AML-193 (cell line): ENCODE data around the gene SAFB.

ENCODE experiments used
- DNase-seq, 2 experiments: peaks; one replicate each; lab custom pipeline; 2025; lab: John Stamatoyannopoulos, UW

Gene SAFB

GRCh38 chr19:5666921-5667610 lies 44.2 kb downstream of the SAFB start:
- DNase-seq = no peak

GRCh38 chr19:5667751-5668271 lies 44.9 kb downstream of the SAFB start:
- DNase-seq = no peak

- DNase-seq = no peak
These were observed 46.3 kb downstream of the SAFB start for GRCh38 chr19:5669212-5669611.

GRCh38 chr19:5671600-5671999 lies 48.7 kb downstream of the SAFB start:
- DNase-seq = no peak

GRCh38 chr19:5672708-5673459 lies 50.0 kb downstream of the SAFB start:
- DNase-seq = no peak

- no peak for DNase-seq
These were observed 50.9 kb downstream of the SAFB start for GRCh38 chr19:5673752-5674151.

GRCh38 chr19:5674714-5675113 lies 51.8 kb downstream of the SAFB start:
- no peak for DNase-seq

GRCh38 chr19:5676105-5676771 lies 53.4 kb downstream of the SAFB start:
- no peak for DNase-seq

- DNase-seq = no peak
These were observed 53.9 kb downstream of the SAFB start for GRCh38 chr19:5676772-5677105.

- no peak for DNase-seq
These were observed 54.3 kb downstream of the SAFB start for GRCh38 chr19:5677136-5677535.

GRCh38 chr19:5677580-5677979 lies 54.7 kb downstream of the SAFB start:
- no peak for DNase-seq

- no peak for DNase-seq
These were observed 55.3 kb downstream of the SAFB start for GRCh38 chr19:5678071-5678718.

GRCh38 chr19:5679289-5680083 lies 56.6 kb downstream of the SAFB start:
- DNase-seq = no peak

GRCh38 chr19:5680084-5680436 lies 57.2 kb downstream of the SAFB start:
- DNase-seq = no peak

GRCh38 chr19:5680437-5681368 lies 57.8 kb downstream of the SAFB start, which contains the start of the genes HSD11B1L and MICOS13:
TSS of gene HSD11B1L (plus strand) at chr19:5681027. CDS start at chr19:5684833, 3,806 bp downstream.
TSS of gene MICOS13 (minus strand) at chr19:5680516. CDS start at chr19:5680486, 30 bp downstream.
- peak; percentile 98 for DNase-seq

GRCh38 chr19:5681391-5682106 lies 58.7 kb downstream of the SAFB start:
- DNase-seq = no peak

GRCh38 chr19:5682107-5682482 lies 59.2 kb downstream of the SAFB start:
- no peak for DNase-seq

GRCh38 chr19:5683177-5683886 lies 60.4 kb downstream of the SAFB start:
- no peak for DNase-seq
